SK-N-SH (cell line): ENCODE results near the gene MRPL40. TPM values are rescaled to one million over a fixed set of nuclear protein-coding genes. Genes with fewer than 3 reads are reported as not detected.
A peak's percentile ranks its signal among the peaks of the same experiment; 100 is the strongest.

Source experiments
- CTCF ChIA-PET: fragments of 300-600, 350-600 bp; formaldehyde crosslinking; extraction: SDS; loops from one replicate; lab custom pipeline; 2021; lab: Yijun Ruan, JAX
- POLR2A ChIA-PET: fragments of 350-600 bp; sonication (Branson Sonifier 250); formaldehyde crosslinking; extraction: SDS; loops from one replicate; lab custom pipeline; 2020; ENCODE audit warnings: antibody characterized with exemption, inconsistent platforms; lab: Yijun Ruan, JAX
- DNase-seq: peaks from one replicate; pipeline ENCODE4 v3.0.0; 2012
- H2AFZ ChIP-seq: fragments of 200-600 bp; sonication (generic); 2 replicates; pipeline ENCODE4 v1.8.1; 2016; ENCODE audit warnings: antibody characterized with exemption, mild to moderate bottlenecking, low read depth
- H3F3A ChIP-seq: fragments of 200-600 bp; sonication (generic); replicated peaks from 2 replicates; pipeline ENCODE3; 2016; ENCODE audit warnings: antibody characterized with exemption, mild to moderate bottlenecking; ENCODE audit not compliant: insufficient read depth
- H3K27ac ChIP-seq, 2 experiments: fragments of 200-500 bp in 1 of 2; fragments of 200-600 bp in 1 of 2; sonication (Bioruptor generic) in 1 of 2; sonication (generic), shearing (Covaris generic) in 1 of 2; 2 replicates each; pipeline versions ENCODE4 v1.5.1 to v1.6.1; 2014 to 2016; ENCODE audit warnings: low read depth in 2 of 2, inconsistent platforms in 1 of 2, low read length in 1 of 2, mild to moderate bottlenecking in 1 of 2, mixed read lengths in 1 of 2
- H3K27me3 ChIP-seq: fragments of 200-600 bp; sonication (generic), shearing (Covaris generic); 2 replicates; pipeline ENCODE4 v1.6.1; 2016; ENCODE audit warnings: mixed run types; ENCODE audit not compliant: insufficient read depth
- H3K36me3 ChIP-seq, 2 experiments: fragments of 200-500 bp in 1 of 2; fragments of 200-600 bp in 1 of 2; sonication (Bioruptor generic) in 1 of 2; sonication (generic) in 1 of 2; replicated peaks in 1 of 2; 2 replicates each; pipeline versions ENCODE3 to v1.5.1; 2014 to 2016; ENCODE audit warnings: low read length in 1 of 2, mild to moderate bottlenecking in 1 of 2; ENCODE audit not compliant: insufficient read depth in 2 of 2, control insufficient read depth in 1 of 2
- H3K4me1 ChIP-seq, 2 experiments: fragments of 200-500 bp in 1 of 2; fragments of 200-600 bp in 1 of 2; sonication (Bioruptor generic) in 1 of 2; sonication (generic), shearing (Covaris generic) in 1 of 2; 2 replicates each; pipeline versions ENCODE4 v1.5.1 to v1.6.1; 2014 to 2016; ENCODE audit warnings: low read depth in 1 of 2, low read length in 1 of 2, mixed run types in 1 of 2; ENCODE audit not compliant: insufficient read depth in 2 of 2, control insufficient read depth in 1 of 2
- H3K4me2 ChIP-seq: fragments of 200-600 bp; sonication (generic), shearing (Covaris generic); 2 replicates; pipeline ENCODE4 v1.6.1; 2017; ENCODE audit warnings: mixed run types
- H3K4me3 ChIP-seq, 2 experiments: fragments of 200-500 bp in 1 of 2; fragments of 200-600 bp in 1 of 2; sonication (Bioruptor generic) in 1 of 2; sonication (generic), shearing (Covaris generic) in 1 of 2; 2 replicates each; pipeline versions ENCODE4 v1.5.1 to v1.8.1; 2014 to 2016; ENCODE audit warnings: low read depth in 2 of 2, inconsistent platforms in 1 of 2, low read length in 1 of 2, mild to moderate bottlenecking in 1 of 2, mixed read lengths in 1 of 2, moderate library complexity in 1 of 2
- H3K79me2 ChIP-seq: fragments of 200-600 bp; sonication (generic); 2 replicates; pipeline ENCODE4 v1.8.1; 2017; ENCODE audit warnings: mild to moderate bottlenecking; ENCODE audit not compliant: insufficient read depth
- H3K9ac ChIP-seq: fragments of 200-600 bp; sonication (generic); 2 replicates; pipeline ENCODE4 v1.6.1; 2017; ENCODE audit warnings: mixed run types
- H3K9me2 ChIP-seq: fragments of 200-600 bp; sonication (generic); 2 replicates; pipeline ENCODE4 v1.6.1; 2017; ENCODE audit warnings: mixed run types
- H3K9me3 ChIP-seq: fragments of 200-600 bp; sonication (generic); 2 replicates; pipeline ENCODE4 v1.6.1; 2017; ENCODE audit warnings: mixed run types, mild to moderate bottlenecking, moderate library complexity
- H4K20me1 ChIP-seq: fragments of 200-600 bp; sonication (generic); 2 replicates; pipeline ENCODE4 v1.6.1; 2017; ENCODE audit warnings: mild to moderate bottlenecking, mixed run types; ENCODE audit not compliant: insufficient read depth
- ELF1 ChIP-seq: IDR thresholded peaks from 2 replicates; pipeline ENCODE4 v1.4.0; 2012
- EP300 ChIP-seq, 2 experiments: IDR thresholded peaks; 2 replicates each; pipeline versions ENCODE4 v1.4.0 to v1.6.1; 2012; ENCODE audit warnings: borderline replicate concordance in 1 of 2, low read depth in 1 of 2, low read length in 1 of 2
- FOXJ3 ChIP-seq: sonication (generic); formaldehyde crosslinking; IDR thresholded peaks from 2 replicates; pipeline ENCODE4 v1.5.1; 2020; ENCODE audit warnings: mild to moderate bottlenecking, missing genetic modification reagents
- GABPA ChIP-seq: IDR thresholded peaks from 2 replicates; pipeline ENCODE4 v1.4.0; 2012; ENCODE audit warnings: low read depth, mild to moderate bottlenecking
- NFIC ChIP-seq: IDR thresholded peaks from 2 replicates; pipeline ENCODE4 v1.4.0; 2012; ENCODE audit warnings: borderline replicate concordance
- RFX5 ChIP-seq: IDR thresholded peaks from 2 replicates; pipeline ENCODE4 v1.6.1; 2012; ENCODE audit warnings: mild to moderate bottlenecking, improper control_type of control experiment, low read length
- RXRA ChIP-seq: IDR thresholded peaks from 2 replicates; pipeline ENCODE4 v1.4.0; 2012; ENCODE audit warnings: low read depth, mild to moderate bottlenecking, borderline replicate concordance
- SIN3A ChIP-seq: IDR thresholded peaks from 2 replicates; pipeline ENCODE4 v1.6.1; 2012; ENCODE audit warnings: low read depth, mild to moderate bottlenecking, low read length, moderate library complexity, borderline replicate concordance
- TAF1 ChIP-seq: IDR thresholded peaks from 2 replicates; pipeline ENCODE4 v1.6.1; 2012; ENCODE audit warnings: low read depth, mild to moderate bottlenecking, low read length, moderate library complexity, borderline replicate concordance
- whole genome bisulfite sequencing: methylation state at CpG from one replicate; pipeline ENCODE4 v1.1.6; 2017; ENCODE audit warnings: low lambda C conversion rate; 5-methylcytosine and 5-hydroxymethylcytosine counted together
- polyA plus RNA-seq, 3 experiments: library from polyadenylated mRNA; depleted of rRNA; stranded (reverse); fragments of >200 nt; gene quantifications; 2 replicates each; pipeline ENCODE4 v1.2.3, GENCODE V29; 2012
- TF ChIP-seq, protein P1 (sequence below): fragments of 200-600 bp; sonication (generic); IDR thresholded peaks from 2 replicates; pipeline ENCODE4 v1.6.1; 2017; ENCODE audit warnings: antibody characterized with exemption, mild to moderate bottlenecking, moderate library complexity

MRPL40 gene
- polyA plus RNA-seq, 1 of the 3 experiments (the other 2 are of a cell fraction): 34.9 TPM

DNA sequence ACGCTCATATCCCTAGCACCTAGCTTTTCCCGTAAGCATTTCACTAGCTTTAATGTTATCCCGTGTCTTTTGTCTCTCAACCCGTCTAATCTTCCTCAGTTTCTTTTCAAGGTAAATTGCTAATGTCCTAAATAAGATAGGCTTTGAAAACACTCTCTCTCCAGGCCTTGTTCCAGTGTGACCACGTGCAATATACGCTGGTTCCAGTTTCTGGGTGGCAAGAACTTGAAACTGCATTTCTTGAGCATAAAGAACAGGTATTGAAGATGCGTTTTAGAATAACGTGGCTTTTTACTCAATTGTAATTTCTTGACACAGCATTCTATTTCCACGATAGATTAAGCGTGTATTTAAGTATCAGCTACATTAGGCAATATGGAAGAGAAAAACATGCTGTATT lies 48.4 kb downstream of the MRPL40 start:
- Histone ChIP-seq H3K79me2 (peaks cover 56% of the 10 kb centered on the region), H3F3A (peaks cover 4% of the 10 kb centered on the region), H3K9ac (peak overlapping the region; percentile 91; the same call in 1 of the 2 replicates), H4K20me1 (peaks cover 26% of the 10 kb centered on the region), H3K4me2 (peak overlapping the region; percentile 80; the same call in 1 of the 2 replicates), H3K36me3 (peaks cover 11% of the 10 kb centered on the region in 2 experiments), H3K4me1 (peaks cover 5 to 16% of the 10 kb centered on the region in 2 experiments; a peak in 3 of 4 replicates), H3K4me3 (peak overlapping the region; percentile 94 to 95; a peak in 3 of 4 replicates), H3K27ac (no peak overlapping the region), H2AFZ (no peak overlapping the region), H3K9me2 (no peaks in the 10 kb centered on the region), H3K9me3 (no peaks in the 10 kb centered on the region), H3K27me3 (no peaks in the 10 kb centered on the region)
- ChIA-PET POLR2A (no interaction called here), CTCF (interaction anchor here (3.0 kb wide), 1 partner anchor 149 kb away, joined by 17 read pairs; no protein-coding TSS in a partner anchor)
- DNase-seq: no peak
- WGBS: 48% methylated on average over 10 of the region's 10 CpGs
- TF ChIP-seq SIN3A (no peak), GABPA (no peak)

DNA sequence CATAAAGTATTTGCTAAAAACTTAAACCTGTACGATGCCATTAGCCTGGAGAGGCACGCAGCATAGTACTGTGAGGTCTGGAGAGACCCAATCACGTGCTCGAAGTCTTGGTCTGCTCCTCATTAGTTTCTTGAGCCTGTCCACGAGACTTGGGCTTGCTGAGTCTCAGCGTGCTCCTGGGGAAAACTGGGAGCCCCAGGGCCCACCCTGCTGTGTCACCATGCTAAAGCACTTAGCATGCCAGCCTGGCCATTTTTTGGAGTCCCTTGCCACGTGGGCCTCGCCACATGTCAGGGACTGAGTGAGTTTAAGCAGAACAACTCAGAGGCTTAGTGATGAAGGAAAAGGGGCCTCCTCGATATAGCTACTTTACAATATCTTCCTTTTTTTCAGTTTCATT lies 50.0 kb downstream of the MRPL40 start:
- Histone ChIP-seq H3K36me3 (peaks cover 14% of the 10 kb centered on the region in 2 experiments), H3K4me1 (peaks cover 1 to 14% of the 10 kb centered on the region in 2 experiments; a peak in 3 of 4 replicates), H3K9ac (no peak overlapping the region), H3K79me2 (peaks cover 41% of the 10 kb centered on the region), H3K27me3 (no peaks in the 10 kb centered on the region), H3K27ac (no peak overlapping the region), H3F3A (peaks cover 4% of the 10 kb centered on the region), H3K9me2 (no peaks in the 10 kb centered on the region), H2AFZ (no peak overlapping the region), H4K20me1 (peaks cover 13% of the 10 kb centered on the region), H3K9me3 (no peaks in the 10 kb centered on the region), H3K4me2 (no peak overlapping the region), H3K4me3 (no peak overlapping the region)
- 79% methylated on average over 5 of the region's 9 CpGs for WGBS
- TF ChIP-seq, protein P1, sequence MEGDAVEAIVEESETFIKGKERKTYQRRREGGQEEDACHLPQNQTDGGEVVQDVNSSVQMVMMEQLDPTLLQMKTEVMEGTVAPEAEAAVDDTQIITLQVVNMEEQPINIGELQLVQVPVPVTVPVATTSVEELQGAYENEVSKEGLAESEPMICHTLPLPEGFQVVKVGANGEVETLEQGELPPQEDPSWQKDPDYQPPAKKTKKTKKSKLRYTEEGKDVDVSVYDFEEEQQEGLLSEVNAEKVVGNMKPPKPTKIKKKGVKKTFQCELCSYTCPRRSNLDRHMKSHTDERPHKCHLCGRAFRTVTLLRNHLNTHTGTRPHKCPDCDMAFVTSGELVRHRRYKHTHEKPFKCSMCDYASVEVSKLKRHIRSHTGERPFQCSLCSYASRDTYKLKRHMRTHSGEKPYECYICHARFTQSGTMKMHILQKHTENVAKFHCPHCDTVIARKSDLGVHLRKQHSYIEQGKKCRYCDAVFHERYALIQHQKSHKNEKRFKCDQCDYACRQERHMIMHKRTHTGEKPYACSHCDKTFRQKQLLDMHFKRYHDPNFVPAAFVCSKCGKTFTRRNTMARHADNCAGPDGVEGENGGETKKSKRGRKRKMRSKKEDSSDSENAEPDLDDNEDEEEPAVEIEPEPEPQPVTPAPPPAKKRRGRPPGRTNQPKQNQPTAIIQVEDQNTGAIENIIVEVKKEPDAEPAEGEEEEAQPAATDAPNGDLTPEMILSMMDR: no peak
- TF ChIP-seq NFIC (no peak), TAF1 (no peak), RXRA (no peak), EP300 (IDR thresholded peaks at IDR 0.05; ENCODE audit: borderline replicate concordance in 1 of 2, low read depth in 1 of 2, low read length in 1 of 2) (no peak), RFX5 (no peak), ELF1 (no peak), SIN3A (no peak), FOXJ3 (no peak)
- POLR2A ChIA-PET: no interaction called here
- no peak for DNase-seq
- CTCF ChIA-PET: no interaction called here
